Suprapubic skin (tissue), 4 donors: ENCODE results near the gene PRKCSH. TPM values are rescaled to one million over a fixed set of nuclear protein-coding genes. Genes with fewer than 3 reads are reported as not detected.

Experiments used
- DNase-seq, 2 donors: peaks; one replicate each; pipeline ENCODE4 v3.0.0-alpha.2; 2019; ENCODE audit warnings: low spot score in 2 of 2
- H3K27ac ChIP-seq: fragments of 200-600 bp; sonication (generic); one replicate; pipeline ENCODE4 v1.5.1; 2019
- H3K27me3 ChIP-seq: fragments of 200-600 bp; sonication (generic); one replicate; pipeline ENCODE4 v1.5.1; 2019
- H3K36me3 ChIP-seq: fragments of 200-600 bp; sonication (generic); one replicate; pipeline ENCODE4 v1.5.1; 2019
- H3K4me1 ChIP-seq: fragments of 200-600 bp; sonication (generic); one replicate; pipeline ENCODE4 v1.5.1; 2019
- H3K4me3 ChIP-seq: fragments of 200-600 bp; sonication (generic); one replicate; pipeline ENCODE4 v1.5.1; 2019; ENCODE audit warnings: mild to moderate bottlenecking
- H3K9me3 ChIP-seq: fragments of 200-600 bp; sonication (generic); one replicate; pipeline ENCODE4 v1.5.1; 2019
- EP300 ChIP-seq: sonication (generic); formaldehyde crosslinking; IDR thresholded peaks from one replicate; pipeline ENCODE4 v1.6.1; 2017; ENCODE audit warnings: antibody characterized with exemption
- POLR2A ChIP-seq, 2 donors: fragments of 450-650 bp; IDR thresholded peaks; one replicate each; pipeline ENCODE4 v1.6.1; 2017; ENCODE audit warnings: antibody characterized with exemption in 2 of 2, mild to moderate bottlenecking in 2 of 2, moderate library complexity in 2 of 2
- POLR2AphosphoS5 ChIP-seq, 3 donors: sonication (generic); formaldehyde crosslinking; IDR thresholded peaks; one replicate each; pipeline ENCODE4 v1.6.1; 2017; ENCODE audit warnings: antibody characterized with exemption in 3 of 3
- WGBS: methylation state at CpG from one replicate; pipeline ENCODE4 v1.1.5; 2018; 5-methylcytosine and 5-hydroxymethylcytosine counted together
- total RNA-seq, 4 donors: library from RNA; depleted of rRNA; stranded (reverse); fragments of >200 nt; gene quantifications; one replicate each; pipeline ENCODE4 v1.1.0, GENCODE V29; 2016
- TF ChIP-seq, protein P1 (sequence below), 2 donors: fragments of 200-600 bp in 1 of 2; fragments of 450-650 bp in 1 of 2; sonication (generic) in 1 of 2; IDR thresholded peaks; one replicate each; pipeline ENCODE4 v1.5.1; 2016 to 2019; ENCODE audit warnings: antibody characterized with exemption in 2 of 2, mild to moderate bottlenecking in 1 of 2, moderate library complexity in 1 of 2

PRKCSH gene
- total RNA-seq, 4 donors from 2014 or later: 119 to 164 (median 124) TPM

DNA sequence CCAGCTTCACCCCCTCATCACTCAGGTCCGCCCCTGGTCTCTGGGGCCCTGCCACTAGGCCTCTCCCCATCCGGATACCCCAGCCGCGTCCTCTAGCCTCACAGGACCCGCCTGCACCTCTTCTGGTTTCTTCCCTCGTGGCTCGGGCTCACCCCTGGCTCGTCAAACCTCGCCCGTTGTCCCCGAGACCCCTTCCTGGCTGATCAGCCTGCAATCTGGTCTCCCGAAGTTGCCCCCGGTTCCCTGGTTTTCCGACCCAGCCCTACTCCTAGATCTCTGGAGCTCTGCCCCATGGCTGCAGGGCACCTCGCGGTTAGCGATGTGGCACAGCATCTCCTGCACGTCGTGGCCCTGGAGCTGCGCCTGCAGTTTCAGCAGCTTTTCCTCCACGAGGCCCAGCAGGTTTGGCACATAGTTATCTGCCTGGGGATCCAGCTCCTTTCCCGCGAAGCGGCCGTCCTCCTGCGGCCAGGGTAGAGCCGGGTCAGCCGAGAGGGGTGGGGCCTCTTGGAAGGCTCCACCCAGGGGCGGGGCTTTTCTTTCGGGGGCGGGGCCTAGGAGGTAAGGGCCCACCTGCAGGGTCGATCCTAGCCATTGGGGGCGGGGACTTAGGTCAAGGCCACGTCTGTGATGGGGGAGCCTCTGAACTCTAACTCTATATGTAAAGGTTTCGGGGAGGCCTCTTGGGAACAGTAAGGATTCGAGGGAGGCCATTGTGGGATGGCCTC is 13.9 kb upstream of the PRKCSH start:
- no peak overlapping the region for H3K27ac ChIP-seq
- 10% methylated on average over 31 of the region's 36 CpGs for WGBS
- TF ChIP-seq, protein P1, sequence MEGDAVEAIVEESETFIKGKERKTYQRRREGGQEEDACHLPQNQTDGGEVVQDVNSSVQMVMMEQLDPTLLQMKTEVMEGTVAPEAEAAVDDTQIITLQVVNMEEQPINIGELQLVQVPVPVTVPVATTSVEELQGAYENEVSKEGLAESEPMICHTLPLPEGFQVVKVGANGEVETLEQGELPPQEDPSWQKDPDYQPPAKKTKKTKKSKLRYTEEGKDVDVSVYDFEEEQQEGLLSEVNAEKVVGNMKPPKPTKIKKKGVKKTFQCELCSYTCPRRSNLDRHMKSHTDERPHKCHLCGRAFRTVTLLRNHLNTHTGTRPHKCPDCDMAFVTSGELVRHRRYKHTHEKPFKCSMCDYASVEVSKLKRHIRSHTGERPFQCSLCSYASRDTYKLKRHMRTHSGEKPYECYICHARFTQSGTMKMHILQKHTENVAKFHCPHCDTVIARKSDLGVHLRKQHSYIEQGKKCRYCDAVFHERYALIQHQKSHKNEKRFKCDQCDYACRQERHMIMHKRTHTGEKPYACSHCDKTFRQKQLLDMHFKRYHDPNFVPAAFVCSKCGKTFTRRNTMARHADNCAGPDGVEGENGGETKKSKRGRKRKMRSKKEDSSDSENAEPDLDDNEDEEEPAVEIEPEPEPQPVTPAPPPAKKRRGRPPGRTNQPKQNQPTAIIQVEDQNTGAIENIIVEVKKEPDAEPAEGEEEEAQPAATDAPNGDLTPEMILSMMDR (IDR thresholded peaks at IDR 0.05): no peak
- TF ChIP-seq POLR2A (IDR thresholded peaks at IDR 0.05) (no peak), POLR2AphosphoS5 (IDR thresholded peaks at IDR 0.05) (no peak), EP300 (no peak)
- H3K36me3 ChIP-seq: no peaks in the 10 kb centered on the region
- peaks cover 54% of the 10 kb centered on the region for H3K27me3 ChIP-seq
- no peaks in the 10 kb centered on the region for H3K9me3 ChIP-seq
- H3K4me3 ChIP-seq: peak overlapping the region; percentile 46
- DNase-seq: no peak
- peaks cover 54% of the 10 kb centered on the region for H3K4me1 ChIP-seq

DNA sequence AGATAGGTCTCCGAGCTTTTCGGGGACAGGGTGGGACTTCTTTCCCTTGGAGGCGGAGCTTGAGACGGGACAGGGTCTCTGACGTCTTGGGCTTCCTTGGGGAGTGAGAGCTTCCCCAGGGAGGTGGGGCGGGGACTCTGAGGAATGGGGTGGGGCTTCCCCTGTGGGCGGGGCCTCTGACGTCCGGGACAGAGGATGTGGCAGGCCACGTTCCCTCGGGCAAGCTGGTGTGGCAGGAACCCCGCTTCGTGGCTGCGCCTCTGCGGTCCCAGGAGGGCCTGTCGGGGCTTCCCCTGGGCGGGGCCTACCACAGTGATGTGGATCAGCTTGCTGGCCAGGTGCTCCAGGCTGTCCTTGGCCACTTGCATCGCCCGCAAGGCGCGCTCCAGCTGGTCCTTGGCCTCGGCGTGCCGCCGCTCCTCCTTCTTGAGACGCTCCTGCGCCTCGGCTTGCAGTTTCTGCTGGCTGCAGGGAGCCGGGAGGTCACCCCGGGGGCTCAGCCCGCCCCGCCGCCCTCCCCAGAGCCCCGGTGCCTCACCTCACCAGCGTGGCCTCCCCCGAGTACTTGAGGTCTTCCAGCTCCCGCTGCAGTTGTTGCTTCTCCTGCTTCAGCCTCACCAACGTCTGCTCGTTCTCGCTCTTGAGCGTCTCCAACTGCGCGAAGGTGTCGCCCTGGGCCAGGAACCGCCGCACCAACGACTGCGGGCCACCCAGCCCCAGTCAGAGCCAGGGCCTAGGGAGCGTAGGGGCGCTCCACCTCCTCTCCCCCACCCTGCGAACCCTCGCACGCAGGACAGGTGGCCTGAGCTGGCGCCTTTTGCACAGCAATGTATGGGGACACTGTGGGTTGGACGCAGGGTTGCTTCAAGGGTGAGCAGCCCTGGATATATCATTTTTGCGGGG is 13.0 kb upstream of the PRKCSH start:
- H3K9me3 ChIP-seq: no peaks in the 10 kb centered on the region
- peaks cover 54% of the 10 kb centered on the region for H3K27me3 ChIP-seq
- H3K4me1 ChIP-seq: peaks cover 54% of the 10 kb centered on the region
- H3K36me3 ChIP-seq: no peaks in the 10 kb centered on the region
- peak overlapping the region; percentile 46 for H3K4me3 ChIP-seq
- 7% methylated on average over 9 of the region's 56 CpGs for WGBS
- peak; percentile 88 to 91 for DNase-seq
- TF ChIP-seq, protein P1 (IDR thresholded peaks at IDR 0.05): no peak
- no peak for TF ChIP-seq POLR2AphosphoS5 (IDR thresholded peaks at IDR 0.05)
- no peak for TF ChIP-seq EP300
- no peak for TF ChIP-seq POLR2A (IDR thresholded peaks at IDR 0.05)
- peak overlapping the region; percentile 47 for H3K27ac ChIP-seq

DNA sequence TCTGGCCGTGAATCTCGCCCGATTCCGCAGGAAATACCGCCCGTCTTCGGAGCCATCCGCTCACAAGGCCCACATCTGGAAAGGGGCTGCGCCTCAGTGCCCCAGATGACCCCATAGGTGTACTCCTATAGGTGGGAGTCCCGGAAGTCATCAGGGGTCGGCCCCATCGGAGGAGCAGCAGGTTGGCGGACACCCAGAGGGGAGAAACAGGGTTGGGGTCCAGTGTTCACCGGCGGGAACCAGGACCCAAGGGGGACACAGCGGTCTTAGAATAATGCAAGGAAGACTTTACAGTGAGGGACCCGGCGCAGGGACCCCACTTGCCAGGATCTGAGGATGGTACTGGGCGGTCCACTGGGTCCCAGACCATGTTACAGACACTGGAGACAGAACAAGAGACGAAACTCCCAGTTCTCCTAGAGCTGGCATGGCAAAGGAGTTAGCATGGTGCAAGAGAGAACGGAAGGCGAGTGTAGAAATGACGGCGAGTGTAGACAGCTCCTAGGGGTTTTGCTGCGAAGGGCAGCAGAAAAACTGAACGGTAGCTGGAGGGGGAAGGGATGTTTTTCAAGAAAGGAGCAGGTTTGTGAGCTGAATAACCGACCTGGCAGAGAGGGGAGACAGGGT is 12.2 kb upstream of the PRKCSH start:
- Histone ChIP-seq H3K9me3 (no peaks in the 10 kb centered on the region), H3K27ac (no peak overlapping the region), H3K27me3 (peaks cover 50% of the 10 kb centered on the region), H3K4me3 (peak overlapping the region; percentile 46), H3K36me3 (no peaks in the 10 kb centered on the region), H3K4me1 (peaks cover 53% of the 10 kb centered on the region)
- no peak for DNase-seq
- TF ChIP-seq EP300 (no peak), POLR2AphosphoS5 (IDR thresholded peaks at IDR 0.05) (no peak), POLR2A (IDR thresholded peaks at IDR 0.05) (no peak)
- TF ChIP-seq, protein P1 (IDR thresholded peaks at IDR 0.05): no peak
- 49% methylated on average over 27 of the region's 27 CpGs for WGBS

DNA sequence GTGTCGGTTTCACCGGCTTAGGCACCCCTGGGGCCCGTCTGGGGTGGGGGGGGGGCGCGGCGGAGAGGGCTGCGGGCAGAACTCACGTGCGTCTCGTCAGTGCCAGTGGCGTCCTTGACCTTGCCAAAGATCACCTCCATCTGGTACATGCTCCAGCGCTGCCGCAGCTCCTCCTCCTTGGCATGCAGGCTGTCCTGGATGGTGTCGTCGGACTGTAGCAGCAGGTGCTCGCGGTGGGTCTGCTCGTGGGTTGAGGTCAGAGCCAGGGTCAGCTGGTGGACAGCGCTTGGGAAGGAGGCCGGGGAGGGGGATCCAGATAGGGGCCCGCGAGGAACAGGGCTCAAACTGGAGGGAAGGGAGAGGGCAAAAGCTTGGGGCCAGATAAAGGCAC is 11.6 kb upstream of the PRKCSH start:
- H3K36me3 ChIP-seq: no peaks in the 10 kb centered on the region
- no peak overlapping the region for H3K27ac ChIP-seq
- H3K9me3 ChIP-seq: no peaks in the 10 kb centered on the region
- TF ChIP-seq POLR2A (IDR thresholded peaks at IDR 0.05): no peak
- TF ChIP-seq, protein P1 (IDR thresholded peaks at IDR 0.05): no peak
- no peak for TF ChIP-seq POLR2AphosphoS5 (IDR thresholded peaks at IDR 0.05)
- TF ChIP-seq EP300: no peak
- H3K4me3 ChIP-seq: no peak overlapping the region
- H3K27me3 ChIP-seq: peaks cover 45% of the 10 kb centered on the region
- no peak for DNase-seq
- 39% methylated on average over 3 of the region's 22 CpGs for WGBS
- H3K4me1 ChIP-seq: peaks cover 48% of the 10 kb centered on the region
